IPS DF 4.7 (cell line): ENCODE measurements around the gene PERCC1.

ENCODE experiments used
- DNase-seq: peaks from one replicate; pipeline ENCODE4 v3.0.0-alpha.2; 2013; ENCODE audit warnings: low spot score; ENCODE audit errors: extremely low read depth

PERCC1 gene

GRCh38 chr16:1449201-1449788 lies 18.4 kb downstream of the PERCC1 start:
- DNase-seq: no peak

- DNase-seq: no peak
These were observed 19.3 kb downstream of the PERCC1 start for GRCh38 chr16:1450218-1450617.

DNA sequence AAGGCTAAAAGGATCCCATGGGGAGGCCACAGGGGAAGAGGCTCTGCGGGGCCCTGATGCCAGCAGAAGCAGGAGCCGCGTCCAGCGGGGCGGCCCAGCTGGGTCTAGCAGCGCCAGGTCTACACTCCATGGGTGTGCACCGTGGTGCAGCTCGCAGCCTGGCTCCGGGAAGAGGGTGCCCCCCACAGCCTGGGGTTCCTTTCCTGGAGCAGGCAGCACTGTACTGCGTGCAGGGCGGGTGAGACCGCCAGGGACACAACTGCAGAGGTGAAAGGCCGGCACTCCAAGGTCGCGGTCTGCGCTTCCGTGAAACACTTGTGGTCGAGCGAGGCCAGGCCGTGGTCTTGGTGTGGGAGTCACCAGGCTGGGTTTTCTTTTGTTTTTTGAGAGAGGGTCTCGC lies 20.0 kb downstream of the PERCC1 start:
- DNase-seq: no peak

GRCh38 chr16:1451702-1452392 lies 21.0 kb downstream of the PERCC1 start:
- DNase-seq: no peak

DNA sequence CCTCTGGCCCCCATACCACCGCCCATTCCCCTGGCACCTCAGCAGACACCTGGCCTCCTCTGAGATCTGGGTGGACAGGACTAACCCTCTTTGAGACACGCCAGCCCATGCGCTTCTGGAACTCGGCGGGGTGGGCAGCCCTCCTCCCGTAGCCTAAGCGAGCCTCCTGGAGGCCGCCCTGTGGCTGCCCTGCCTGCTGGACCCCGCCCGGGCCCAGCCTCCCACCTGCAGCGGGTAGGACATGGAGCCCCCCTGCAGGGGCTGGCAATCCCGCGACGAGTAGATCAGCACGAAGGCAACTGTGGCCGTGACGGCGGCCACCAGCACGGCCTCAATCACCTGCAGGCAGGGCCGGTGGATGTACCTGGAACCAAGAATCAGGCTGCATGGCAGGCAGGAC lies 21.7 kb downstream of the PERCC1 start:
- DNase-seq: no peak

- DNase-seq: no peak
These were observed 22.4 kb downstream of the PERCC1 start for GRCh38 chr16:1453316-1453715.

GRCh38 chr16:1454561-1454960 lies 23.7 kb downstream of the PERCC1 start:
- no peak for DNase-seq

DNA sequence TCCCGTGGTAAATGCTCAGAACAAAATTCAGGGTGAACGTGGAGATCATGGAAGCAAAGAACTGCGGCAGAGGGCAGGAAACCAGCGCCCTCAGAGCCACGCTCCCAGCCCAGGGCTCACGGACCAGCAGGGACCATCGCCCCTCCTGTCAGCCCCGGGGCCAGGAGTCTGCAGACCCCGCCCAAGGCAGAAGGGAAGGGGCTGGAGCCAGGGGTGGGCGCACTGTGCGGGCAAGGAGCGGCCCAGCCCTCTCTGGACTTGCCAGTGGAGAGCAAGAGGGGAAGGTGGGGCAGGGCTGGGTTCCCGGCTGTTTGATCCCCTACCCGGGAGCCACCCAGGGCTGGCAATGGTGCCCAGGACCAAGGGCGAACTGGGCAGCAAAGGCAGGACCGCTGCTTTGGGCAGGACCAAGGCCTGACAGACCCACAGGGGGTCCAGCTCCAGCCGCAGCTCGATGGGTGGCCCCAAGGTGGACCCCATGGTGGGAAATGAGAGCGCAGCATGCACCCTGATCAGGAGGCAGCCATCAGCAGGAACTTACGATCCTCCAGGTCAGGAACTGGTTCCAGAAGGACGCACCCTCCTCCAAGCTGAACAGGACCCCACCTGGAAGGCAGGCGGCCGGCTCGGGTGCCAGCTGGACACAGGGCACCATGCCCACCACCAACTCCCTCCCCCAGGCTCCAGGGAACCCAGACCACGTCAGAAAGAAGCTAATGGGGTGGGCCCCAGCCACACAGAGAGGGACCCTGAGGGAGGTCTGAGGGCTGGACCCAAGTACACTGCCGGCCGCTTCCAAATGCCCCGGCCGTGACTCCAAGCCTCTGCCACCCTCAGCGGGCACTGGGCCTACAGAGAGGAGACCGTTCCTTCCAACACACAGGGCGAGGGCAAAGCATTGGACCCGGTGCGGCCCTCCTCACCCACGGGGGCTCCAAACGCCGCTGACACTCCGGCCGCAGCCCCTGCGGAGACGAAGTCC lies 24.6 kb downstream of the PERCC1 start:
- DNase-seq: no peak

DNA sequence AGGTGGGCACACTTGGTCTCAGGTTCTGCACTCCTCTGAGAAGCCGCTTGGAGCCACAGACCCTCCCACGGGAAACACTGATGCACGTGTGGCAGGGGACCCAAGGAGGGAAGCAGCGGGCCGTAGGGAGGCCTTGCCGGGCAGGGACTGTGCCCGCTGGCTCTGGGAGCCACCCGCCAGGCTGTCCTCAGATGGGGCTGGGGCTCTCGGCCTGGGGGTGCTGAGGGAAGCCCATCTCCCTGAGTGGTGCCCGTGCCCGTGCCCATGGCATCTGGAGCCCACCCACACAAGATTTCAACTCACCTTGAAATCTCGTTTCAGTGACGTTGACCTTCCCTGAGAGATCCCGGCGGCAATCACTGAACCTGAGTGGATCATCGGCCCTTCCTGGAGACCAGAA lies 26.1 kb downstream of the PERCC1 start:
- DNase-seq: no peak

GRCh38 chr16:1457489-1458245 lies 26.8 kb downstream of the PERCC1 start:
- DNase-seq: no peak

- no peak for DNase-seq
These were observed 27.6 kb downstream of the PERCC1 start for GRCh38 chr16:1458336-1458976.

DNA sequence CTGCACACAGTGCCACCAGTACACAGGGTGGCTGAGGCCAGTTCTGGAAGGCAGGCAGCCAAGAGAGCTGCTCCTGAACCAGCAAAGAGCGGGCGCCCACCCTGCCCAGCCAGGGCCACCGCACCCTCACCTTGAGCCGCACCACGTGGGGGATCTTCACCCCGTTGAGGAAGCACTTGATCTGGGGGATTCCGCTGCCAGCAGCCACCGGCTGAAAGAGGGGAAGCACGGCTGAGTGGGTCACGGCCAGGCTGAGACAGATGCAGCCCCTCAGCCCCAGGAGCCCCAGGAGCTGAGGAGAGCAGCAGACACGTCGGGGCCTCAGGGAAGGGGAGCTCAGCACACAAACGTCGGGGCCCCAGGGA lies 28.1 kb downstream of the PERCC1 start:
- no peak for DNase-seq

- no peak for DNase-seq
These were observed 29.1 kb downstream of the PERCC1 start for GRCh38 chr16:1459967-1460366.

DNA sequence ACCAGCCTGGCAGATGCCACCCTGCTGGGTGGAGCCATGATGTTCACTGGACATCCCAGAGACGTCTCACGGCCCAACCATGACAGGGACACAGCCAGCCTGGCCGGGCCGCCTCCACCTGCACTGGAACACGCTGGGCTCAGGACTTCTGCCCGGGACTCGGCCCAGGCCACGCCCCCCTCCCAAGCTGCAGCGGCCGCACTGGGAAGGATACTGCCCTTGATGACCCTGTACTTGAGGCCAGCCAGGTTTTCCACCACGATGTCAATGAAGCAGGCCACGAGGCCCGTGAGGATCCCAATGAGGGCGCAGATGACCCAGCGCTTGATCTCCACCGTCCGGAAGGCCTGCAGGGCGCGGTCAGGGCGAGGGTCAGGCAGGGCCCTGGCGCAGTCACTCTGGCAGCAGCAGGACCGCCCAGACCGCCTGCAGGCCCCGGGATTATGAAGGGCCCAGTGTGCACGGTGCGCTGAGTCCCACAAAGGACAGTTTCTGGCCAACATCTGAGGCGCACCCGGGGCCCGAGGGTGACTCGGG lies 29.8 kb downstream of the PERCC1 start:
- no peak for DNase-seq

- DNase-seq: no peak
These were observed 30.3 kb downstream of the PERCC1 start for GRCh38 chr16:1461146-1461545.

DNA sequence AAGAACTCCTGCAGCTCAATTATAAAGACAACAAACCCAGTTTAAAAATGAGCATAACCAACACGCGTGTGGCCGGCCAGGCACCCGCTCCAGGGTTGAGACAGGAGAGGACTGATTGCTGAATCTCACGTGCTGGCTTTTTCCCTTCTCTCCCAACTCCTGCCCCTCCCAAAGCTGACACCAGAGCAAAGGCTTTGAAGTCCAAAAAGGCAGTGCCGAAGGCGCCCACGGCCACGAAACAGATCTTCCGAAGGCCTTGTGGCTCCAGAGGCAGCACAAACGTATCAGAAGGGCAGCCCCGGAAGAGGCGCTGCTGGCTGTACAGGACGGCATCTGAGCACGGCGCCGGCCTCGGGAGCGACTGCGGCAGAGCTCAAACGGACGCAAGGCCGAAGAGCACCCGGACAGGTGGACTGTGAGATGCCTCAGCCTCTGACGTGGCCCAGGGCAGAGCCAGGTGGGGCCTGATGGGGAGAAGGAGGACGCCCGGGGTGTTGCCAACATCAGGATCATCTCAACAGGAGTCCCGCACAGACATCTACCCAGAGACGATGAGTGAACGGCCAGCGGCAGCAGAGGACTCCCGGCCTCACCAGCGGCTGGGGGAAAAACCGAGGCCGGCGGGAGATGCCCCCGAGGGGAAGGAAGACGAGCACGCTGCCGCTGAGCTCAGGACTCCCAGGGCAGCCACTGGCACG lies 33.5 kb downstream of the PERCC1 start:
- DNase-seq: no peak

GRCh38 chr16:1464894-1465566 lies 34.2 kb downstream of the PERCC1 start:
- DNase-seq: no peak

DNA sequence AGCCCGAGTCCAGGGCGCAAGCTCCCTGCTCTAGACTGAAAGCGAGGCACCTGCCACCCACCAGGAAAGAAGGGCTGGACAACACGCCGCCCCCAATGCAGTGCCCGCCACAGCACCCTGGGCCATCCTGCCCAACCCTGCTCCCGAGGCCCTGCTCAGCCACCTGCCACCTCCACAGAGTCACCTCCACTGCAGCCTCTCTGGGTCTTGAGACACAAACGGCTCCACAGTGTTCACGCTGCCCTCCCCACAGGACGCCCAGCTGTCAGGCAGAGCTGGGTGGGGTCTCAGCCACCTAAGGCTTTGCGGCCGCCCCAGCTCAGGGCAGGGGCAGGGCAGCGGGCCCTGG lies 34.7 kb downstream of the PERCC1 start:
- no peak for DNase-seq

DNA sequence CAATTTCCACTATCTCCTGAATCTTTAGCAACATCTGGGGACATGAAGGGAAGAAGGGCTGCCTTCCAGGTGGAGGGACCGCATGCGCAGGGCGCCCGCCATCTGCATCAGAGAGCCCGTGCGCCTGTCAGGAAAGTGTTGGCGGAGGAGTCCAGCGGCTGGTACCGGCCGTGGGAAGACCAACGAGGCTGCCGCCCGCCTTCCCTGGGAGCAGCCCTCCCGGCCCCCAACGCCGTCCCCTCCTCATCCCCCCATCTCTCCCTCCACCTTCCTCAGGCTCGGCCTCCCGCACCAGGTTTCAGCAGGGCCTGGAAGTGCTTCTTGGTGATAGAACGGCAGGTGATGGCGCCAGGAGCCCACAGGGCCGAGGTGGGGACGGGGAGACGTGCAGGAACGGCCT lies 35.2 kb downstream of the PERCC1 start:
- no peak for DNase-seq
